GM19043 (cell line): ENCODE results near the gene ZNF79.

ENCODE experiments used
- ATAC-seq: cut with Tn5 transposase; IDR thresholded peaks from one replicate; pipeline ENCODE4 v1.9.1; 2021; ENCODE audit warnings: low read depth; ENCODE audit not compliant: unreplicated experiment

The ZNF79 gene

DNA sequence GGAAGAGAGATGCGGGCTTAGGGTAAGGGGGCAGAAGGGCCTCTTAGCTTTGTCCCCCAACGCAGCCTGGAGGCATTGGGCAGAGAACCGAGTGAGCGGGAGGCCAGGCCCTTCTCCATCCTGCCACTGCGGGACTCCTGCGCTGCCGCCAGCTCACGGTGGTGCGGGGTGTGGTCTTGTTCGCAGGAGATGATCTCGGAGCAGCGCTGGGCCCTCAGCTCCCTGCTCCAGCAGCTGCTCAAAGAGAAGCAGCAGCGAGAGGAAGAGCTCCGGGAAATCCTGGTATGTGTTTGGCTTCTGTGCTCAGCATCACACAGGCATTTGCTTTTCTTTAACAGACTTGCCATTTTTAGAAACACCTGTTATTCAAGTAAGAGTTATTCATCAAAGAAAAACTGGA is 68.4 kb downstream of the ZNF79 start:
- ATAC-seq = no peak

DNA sequence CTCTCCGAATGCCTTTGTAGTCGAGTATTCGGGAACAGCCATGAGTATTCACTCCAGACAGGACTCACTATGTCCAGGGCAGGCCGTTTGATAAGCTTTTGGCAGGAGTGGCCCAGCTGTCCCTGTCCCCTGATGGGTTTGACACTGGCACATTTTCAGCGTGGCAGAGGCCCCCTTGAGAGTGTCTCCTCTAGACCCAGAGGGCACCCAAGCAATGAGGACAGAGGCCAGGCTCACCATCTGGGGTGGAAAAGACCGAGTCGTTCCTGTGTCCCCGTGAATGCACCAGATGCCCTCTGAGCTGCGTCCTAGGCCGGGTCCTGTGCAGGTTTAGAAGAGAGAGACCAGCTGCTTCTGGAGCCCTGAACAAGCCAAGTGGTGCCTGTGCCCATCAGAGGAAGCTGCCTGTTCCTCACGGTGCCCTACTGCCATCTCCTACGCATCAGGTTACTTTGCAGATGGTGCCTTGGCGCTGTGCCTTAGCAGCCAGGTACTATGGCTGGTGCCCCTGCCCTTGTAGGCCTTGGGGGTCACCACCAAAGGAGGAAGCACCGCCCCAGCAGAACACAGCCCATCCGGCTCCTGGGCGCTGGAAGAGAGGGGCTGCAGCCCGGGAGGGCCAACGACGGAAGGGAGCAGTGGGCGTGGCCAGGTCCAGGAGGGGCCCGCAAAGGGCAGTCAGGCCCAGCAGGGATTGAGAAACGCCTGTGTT is 69.6 kb downstream of the ZNF79 start:
- no peak for ATAC-seq

DNA sequence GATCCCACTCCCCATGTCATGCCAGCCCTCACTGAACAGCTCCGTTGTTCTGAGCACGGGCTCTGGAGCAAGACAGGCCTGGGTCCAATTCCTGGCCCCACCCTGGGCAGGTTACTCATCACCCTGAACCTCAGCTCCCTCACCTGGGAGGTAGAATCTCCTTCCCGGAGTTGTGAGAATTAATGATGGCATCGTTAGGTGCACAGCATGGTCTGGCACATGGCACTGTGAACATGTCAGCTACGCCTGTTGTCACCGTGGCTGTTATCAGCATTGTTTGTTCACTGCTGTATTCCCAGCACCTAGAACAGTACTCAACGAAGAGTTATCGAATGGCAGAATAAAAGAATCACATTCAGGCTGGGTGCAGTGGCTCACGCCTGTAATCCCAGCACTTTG is 70.1 kb downstream of the ZNF79 start:
- ATAC-seq = no peak
